GM19324 (cell line): ENCODE data around the gene TOX2.

Source experiments
- ATAC-seq: cut with Tn5 transposase; IDR thresholded peaks from one replicate; pipeline ENCODE4 v1.9.1; 2021; ENCODE audit warnings: mild to moderate bottlenecking, moderate library complexity; ENCODE audit not compliant: unreplicated experiment, low FRiP score

The TOX2 gene

DNA sequence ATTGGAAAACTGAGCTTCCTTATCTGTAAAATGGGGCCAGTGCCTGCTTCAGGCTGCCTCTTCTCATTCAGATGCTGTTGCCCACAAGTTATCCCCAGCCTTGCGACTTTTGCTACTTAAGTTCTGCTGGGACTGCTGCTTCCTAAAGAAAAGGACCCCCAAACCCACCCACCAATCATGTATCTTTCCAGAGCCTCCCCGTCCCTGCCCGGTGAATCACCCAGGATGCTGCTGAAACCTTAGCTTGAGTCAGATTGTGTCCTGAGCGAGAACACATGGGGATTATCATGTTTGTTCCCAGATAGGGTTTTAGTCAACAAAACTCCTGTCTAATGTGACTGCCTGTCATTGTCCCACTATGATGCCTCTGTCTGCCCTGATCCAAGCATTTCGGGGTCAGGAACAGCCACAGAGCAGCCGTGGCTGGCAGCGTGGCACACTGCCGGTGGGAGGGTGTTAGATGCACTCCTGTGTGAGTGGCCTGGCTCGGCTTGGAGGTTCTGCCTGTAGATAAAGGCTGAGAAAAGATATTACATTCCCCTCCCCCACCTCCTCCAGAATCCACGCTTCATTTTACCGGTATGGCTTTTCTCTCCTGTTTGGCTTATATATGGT is 79.9 kb downstream of the TOX2 start:
- no peak for ATAC-seq

DNA sequence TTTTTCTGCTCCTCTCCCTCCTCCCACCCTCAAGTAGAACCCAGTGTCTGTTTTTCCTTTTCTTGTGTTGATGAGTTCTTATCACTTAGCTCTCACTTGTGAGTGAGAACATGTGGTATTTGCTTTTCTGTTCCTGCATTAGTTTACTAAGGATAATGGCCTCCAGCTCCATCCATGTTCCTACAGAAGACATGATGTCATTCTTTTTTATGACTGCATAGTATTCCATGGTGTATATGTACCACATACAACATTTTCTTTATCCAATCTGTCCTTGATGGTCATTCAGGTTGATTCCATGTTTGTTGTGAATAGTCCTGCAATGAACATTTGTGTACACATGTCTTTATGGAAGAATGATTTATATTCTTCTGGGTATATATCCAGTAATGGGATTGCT is 81.0 kb downstream of the TOX2 start:
- ATAC-seq: no peak

DNA sequence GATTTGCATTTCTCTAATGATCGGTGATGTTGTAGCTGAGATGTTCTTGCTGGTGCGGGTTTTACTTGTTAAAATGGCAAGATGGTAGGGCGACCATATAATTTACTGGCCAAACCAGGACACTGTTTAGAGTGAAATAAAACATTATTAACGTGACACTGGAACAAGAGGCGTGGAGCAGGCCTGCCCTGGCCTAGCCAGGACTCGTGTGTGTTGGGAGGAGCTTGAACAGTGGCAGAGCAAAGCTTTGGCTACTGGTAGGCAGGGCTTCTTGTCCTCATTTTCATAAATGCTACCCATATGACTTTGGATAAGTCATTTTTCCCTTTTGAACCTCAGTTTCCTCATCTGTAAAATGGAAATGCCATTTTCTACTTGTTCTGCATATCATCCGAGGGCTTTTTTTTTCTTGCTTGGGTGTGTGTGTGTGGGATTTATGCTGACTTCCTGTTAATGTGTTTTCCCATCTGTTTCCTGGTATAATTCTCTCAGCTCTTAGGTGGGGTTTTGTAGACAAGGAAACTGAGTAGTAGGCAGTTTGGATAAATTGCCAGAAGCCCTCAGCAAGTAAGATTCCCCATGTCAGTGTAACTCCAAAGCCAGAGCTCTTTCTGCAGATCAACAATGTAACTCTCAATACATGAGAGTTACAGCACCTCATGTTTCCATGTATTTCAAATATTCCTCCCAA is 81.7 kb downstream of the TOX2 start:
- no peak for ATAC-seq

DNA sequence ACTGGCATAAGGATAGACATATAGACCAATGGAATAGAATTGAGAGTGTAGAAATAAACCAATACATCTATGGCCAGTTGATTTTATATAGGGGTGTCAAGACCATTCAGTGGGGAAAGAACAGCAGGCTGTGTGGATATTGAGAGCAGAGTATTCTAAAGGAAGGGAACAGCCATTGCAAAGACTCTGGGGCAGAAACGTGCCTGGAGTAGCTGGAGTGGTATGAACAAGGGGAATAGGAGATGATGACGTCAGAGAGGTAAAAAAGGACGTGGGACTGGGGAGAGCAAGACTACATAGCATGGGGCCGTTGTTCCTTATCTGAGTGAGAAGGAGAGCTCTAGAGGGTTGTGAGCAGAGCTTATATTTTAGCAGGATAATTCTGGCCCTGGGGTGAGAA is 85.2 kb downstream of the TOX2 start:
- no peak for ATAC-seq

DNA sequence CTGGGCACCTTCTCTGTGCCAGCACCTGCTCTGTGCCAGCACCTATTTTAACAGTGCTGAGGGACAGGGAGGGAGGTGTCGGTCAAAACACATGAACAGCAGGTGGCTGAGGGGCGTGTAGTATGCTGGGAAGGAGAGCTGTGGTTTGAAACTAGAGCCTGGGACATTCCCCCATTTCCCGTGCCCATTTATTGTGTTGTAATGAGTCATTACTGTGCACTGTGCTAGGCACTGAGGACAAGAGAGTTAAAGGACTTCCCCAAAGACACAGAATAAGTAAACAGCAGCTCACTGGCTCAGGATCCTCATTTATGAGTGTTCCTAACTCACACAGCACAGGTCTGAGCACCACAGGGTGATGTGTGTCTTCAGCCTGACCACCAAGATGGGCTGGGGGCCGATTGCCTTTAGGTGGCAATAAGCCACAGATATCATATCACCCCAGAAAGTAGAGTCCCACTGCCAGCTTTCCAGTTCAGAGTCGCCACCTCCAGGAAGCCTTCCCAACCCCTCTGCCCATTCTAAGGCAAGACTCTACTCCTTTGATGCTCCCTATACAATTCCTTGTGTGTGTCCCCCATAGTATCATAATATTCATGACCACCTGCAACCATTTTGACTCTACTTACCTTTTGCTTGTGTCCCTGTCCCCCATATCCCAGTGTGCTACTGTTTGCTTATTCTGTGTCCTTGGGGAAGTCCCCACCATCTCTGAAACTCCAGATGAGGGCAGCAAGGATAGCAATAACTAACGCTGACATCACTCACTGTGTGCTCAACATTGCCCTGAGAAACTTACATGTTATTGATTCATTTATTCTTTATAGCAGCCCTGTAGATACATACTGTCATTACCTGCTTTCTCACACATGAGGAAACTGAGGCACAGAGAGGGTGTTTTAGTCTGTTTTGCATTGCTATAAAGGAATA is 87.3 kb downstream of the TOX2 start:
- no peak for ATAC-seq

DNA sequence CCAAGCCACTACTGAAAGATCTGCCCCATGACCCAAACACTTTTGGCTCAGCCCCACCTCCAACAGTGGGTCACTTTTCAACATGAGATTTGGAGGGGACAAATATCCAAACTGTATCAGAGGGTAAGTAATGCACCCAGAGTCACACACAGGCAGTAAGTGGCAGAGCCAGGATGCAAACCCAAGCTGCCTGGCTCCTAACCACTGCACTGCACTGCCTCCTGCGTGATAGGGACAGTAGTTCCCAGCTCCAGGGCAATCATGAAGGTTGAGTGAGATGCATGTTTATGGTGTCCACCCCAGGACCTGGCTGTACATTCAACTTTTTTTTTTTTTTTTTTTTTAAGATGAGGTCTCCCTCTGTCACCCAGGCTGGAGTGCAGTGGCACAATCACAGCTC is 88.2 kb downstream of the TOX2 start:
- ATAC-seq: no peak

DNA sequence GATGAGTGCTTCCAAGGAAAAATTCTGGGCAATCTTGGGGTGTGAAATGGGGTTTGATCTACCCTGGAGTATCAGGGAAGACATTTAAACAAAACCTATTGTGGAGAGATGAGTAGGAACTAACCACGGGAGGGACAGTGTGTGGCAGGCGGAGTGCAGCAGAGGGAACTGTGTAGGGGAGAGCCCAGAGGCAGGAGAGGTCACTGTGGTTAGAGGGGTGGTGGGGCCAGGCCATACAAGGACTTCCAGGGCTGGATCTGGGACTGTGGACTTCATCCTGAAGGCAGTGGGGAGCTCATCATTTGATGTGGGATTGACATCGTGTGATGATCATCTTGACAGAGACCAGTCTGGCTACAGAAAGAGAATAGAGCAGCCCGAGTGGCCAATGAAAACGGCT is 89.0 kb downstream of the TOX2 start:
- ATAC-seq: no peak

DNA sequence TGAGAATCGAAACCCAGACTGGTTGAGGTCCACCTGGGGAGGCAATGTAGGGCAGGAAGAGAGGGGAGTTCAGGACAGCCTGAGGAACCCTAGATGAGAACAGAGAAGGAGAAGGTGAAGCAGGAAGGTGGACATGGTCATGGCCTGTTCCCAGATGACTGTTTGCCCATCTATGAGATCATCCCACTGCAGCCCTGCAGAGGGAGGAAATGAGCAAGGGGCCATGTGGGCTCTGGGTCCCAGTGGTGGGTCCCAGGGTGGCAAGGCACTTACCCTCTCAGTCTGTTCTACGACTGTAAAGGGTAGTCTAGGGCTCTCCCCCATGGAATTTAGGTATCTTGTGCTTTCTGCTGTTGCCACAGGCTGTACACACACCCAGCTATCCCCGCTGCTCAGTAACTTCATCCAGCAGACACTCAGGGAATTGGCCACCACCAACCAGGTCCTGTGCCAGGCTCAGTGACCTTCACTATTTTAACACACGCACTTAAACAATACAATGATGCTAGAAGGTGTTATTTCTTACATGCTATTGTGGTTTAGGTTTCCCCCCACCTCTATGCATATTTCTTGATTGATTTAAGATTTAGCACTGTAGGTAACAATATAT is 89.8 kb downstream of the TOX2 start:
- ATAC-seq: no peak

DNA sequence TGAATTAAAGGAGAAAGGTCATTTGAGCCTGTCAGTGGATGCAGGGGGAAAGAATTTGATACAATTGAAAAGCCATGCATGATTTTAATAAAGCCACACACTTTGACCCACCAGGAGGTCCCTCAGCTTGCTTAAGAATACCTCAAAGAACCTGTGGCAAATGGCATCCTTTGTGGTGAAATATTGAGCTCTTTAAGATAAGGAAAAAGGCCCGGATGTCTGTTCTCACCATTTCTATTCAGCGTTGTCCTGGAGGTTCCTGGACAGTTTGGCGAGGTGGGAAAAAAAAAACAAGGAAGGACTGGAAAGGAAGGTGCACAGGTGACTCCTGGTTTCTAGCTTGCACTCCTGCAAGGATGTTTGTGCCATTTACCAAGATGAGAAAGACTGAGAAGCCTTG is 91.0 kb downstream of the TOX2 start:
- ATAC-seq: no peak

DNA sequence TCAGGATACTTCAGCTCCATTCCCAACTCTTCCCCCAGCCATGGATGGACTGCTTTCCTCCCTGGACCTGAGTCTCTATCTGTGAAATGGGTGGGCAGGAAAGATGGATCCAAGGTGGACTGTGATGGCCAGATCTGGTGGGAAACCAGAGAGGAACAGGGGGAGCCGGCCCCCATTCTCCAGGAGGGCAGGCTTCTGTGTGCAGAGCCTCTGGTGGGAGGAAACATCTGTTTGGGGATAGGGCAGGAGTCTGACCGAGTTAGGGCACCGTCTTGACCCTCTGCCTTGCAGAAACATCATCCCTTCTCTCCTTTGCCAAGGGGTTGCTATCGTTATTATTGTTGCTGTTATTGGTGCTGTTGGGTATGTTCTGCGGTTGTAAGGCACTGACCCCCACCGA is 91.5 kb downstream of the TOX2 start:
- ATAC-seq: no peak

DNA sequence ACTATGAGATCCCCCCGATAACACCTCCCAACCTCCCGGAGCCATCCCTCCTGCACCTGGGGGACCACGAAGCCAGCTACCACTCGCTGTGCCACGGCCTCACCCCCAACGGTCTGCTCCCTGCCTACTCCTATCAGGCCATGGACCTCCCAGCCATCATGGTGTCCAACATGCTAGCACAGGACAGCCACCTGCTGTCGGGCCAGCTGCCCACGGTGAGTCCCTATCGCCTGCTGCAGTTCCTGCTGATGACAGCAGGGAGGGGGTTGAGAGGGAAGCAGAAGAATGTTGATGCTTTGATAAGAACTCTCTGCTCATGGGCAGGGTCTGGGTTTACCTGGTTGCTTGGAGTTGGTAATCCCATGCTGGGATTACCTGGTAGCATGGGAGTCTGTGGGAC is 91.9 kb downstream of the TOX2 start:
- no peak for ATAC-seq

DNA sequence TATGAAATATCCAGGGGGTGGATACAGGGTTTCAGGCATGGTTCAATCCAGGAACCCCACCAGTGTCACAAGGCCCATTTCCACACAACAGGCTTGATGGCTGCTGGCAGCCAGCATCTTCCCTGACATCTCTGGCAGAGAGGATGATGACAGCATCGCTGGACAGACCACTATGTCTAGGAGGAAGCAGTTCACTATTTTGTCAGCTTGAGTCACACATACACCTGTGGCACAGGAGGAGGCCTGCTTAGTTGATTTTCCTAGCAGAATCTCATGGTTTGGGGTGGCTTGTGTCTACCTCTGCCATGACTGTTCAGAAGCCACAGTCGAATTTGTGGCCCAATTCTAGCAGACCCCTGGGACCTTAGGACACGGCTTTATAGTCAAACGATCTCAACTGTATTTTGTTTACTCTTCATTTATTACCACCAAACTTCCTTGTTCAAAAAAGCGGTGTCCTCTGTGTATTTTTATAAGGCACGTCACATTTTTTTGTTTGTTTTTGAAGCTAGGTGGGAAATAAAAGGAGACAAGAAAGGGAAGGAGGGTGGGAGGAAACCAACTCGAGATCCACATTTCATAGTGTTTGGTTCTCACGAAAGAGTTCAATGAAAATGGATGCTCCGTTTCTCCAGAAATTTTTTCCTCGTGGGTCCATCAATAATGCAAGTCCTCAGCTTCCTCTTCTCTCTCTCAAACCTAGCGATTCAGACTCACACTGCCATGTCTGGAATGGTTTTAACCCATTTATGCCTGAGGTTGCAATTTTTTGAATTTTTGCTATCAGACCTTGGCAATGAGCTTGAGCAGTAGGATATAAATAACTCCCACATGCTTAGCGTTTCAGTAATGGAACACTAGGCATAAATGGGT is 94.4 kb downstream of the TOX2 start:
- ATAC-seq: no peak

DNA sequence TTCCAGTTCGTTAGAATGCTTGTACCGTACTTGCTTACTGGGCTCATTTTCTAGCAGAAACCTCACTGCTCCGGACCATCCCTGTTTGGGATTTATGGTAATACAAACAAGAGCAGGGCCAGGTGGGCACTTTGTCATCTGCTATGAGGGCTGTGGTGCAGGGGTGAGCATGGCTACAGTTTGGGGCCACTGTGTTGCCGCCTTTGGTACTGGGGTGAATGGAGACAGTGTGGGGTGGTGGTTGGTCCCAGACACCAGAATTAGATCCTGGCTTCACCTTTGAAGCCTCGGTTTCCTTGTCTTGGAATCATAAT is 95.0 kb downstream of the TOX2 start:
- ATAC-seq: no peak

DNA sequence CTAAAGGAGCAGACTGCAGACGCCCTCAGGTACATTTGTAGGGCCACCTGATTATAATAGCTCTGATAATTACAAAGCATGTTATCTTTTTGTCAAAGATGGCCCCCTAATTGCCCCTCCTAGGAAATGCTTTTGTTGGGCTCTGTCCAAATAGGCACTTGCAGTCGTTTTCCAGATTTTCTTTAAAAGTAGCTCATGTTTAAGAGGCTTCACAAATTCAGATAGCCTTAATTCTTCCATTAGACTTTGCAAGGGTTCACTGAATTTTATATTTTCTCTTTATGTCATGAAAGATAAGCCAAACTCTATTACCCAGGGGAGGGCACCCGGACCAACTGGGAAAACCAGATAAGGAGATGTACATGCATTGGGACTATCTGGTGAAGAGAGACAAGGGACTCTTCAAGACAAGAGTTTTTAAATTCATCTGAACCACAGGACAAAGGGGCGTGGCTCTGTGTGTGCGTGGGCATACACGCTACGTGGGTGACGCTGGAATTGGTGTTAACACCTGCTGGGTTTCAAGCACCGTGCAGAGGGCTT is 95.6 kb downstream of the TOX2 start:
- ATAC-seq: no peak

DNA sequence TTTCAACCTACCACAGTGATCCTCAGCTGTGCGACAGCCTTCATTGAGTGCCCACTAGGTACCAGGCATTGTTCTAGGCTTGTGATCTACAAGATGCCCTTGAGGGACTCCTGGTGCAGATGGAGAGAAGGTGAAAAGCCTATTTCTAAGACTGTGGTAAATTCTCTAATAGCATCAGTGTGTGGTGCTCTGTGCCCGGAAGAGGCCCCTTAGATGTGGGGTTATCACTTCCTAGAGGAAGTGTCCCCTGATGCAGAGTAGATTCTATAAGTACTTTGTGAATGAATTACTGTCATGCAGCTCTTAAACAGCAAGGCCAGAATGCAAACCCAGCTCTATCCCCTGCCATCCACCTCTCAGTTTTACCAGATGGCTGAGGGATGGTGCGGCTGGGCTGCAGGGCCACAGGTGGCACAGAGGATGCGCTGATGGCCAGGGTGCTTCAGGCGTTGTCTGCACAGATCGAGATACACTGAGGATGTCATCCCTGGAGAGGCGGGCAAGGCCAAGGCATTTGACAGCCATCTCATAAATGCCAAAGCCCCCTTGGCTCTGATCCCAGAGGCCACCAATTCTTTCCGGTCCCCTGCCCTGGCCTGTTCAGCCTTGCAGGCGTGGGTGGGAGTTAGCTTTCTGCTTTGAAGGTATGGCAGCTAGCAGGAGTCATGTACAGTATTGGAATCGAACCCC is 96.7 kb downstream of the TOX2 start:
- ATAC-seq: no peak

DNA sequence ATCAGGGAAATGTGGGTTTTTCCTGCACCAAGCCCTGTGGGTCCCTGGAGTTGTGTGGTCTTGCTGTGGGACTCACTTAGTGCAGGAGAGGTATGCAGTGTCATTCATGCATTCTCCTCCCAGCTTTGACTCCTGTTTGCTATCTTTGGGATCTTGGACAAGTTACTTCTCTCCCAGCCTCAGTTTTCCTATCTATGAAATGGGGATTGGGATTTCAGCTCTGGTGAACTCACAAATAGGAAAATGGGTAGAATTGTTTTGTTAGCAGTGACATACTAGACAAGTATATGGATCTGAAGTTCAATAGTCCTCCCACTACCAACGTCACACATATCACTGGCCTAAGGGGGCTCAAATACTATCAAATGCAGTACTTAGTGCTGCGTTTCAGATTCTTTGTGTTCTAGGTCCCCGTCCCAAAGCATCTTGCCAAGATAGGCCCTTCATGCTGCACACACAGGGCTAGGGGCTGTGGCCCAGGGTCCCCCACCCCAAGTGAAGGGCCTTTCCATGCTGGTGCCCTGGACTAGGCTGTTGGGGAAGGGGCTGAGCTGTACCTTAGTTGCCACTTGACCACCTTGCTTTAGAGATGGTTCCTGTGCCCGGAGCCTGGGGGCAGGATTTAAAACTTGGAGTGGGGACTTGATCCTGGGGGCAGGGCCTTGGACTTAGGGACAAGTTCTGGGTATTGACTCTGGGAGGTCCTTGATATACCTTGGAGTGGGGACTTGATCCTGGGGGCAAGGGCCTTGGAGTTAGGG is 98.0 kb downstream of the TOX2 start:
- ATAC-seq: no peak

DNA sequence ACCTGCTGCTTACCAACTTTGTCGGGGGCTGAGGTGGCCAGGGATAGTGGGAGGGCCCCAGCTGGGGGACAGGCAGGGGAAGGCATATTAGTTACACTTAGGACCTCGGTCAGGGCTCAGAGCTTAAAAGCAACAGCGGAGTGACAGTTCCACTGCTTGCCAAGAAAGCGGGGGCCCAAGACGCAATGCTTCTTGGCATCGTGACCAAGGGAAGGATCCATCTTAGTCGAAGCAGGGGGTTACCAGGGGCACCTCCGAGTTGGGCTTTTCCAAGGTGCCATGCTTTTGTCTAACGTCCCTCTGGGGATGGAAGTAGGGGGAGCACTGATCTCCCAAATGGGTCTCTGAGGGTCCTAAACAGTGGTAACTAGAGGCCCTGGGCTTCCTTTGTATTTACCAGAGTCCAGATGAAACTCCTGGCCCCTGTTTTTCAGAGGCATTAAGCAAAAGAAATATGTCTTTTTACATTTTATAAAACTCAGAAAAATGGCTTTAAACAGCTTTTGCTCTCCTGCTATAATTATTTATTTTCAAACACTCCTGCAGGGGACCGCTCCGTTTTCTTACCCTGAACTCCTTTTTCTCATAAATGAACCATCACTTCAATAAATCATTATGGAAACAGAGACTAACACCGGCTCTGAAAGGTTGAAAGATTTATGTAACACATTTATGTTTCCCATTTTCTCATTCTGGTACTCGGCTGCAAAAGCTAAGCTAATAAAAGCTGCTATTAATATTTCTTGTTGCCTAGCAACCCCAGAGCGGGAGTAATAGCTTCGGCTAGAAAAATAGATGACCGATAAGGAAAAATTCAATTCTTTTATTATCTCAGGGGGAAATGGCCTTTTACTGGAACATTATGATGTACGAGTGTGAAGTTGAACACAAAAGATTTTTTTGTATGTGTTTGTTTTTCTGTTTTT is 100.4 kb downstream of the TOX2 start:
- no peak for ATAC-seq

DNA sequence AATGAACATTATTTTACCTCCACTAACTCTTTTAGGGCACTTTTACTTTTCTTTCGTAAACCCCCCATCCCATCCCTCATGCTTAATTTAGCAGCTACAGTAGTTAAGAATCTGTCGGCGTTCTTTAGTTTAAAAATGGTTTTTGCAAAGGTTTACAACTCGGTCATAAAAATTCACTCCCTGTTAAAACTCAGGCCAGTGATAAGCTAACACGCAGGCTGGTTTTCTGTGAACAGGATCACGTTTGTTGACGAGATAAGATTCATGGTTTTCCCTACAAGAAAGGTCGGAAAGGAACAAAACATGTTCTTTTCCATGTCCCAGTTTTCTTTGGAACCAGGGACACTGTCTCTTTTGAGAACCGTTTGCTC is 101.1 kb downstream of the TOX2 start:
- no peak for ATAC-seq
